HG03135 (cell line): ENCODE data around the gene UNC45A.

Experiments used
- ATAC-seq: cut with Tn5 transposase; IDR thresholded peaks from one replicate; pipeline ENCODE4 v1.9.1; 2021; ENCODE audit warnings: mild to moderate bottlenecking, moderate library complexity; ENCODE audit not compliant: unreplicated experiment

Gene UNC45A

DNA sequence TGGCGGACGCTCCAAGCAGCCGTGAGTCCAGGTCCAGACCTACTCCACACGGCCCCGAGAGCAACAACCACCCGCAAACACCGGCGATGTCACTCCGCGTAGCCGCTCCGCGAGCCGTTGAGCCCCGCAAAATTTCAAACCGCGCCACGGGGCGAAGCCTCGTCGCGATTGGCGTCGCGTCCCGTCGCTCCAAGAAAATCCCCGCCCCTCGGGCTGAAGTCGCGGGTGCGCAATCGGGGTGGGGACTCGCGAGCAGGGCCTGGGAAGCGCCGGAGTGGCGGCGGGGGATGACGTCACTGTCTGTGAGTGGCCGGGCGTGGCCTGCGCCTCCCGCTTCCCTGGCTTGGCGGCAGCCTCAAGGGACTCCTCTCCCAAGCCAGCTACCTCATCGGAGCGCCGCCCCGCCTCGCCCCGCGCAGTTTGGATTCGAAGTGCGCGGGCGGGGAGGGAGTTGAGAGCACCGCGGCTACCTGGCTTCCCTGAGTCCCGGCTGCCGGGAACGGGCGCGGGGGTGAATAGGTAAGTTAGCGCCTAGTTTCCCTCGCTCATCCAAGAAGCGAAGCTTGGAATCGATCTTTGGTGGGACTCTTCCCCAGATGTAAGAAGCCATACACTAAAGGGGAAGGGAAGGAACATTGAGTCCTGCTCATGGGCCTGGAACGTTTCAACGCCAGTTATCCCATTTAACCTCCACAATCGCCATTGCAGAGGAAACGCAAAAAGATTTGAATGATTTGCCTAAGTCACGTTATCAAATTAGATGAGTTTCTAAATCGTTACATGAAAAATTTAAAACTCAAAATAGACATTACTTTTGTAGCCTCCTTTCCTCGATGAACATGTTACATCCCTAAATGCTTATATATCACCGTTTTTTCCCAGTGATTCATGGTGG lies 59.6 kb downstream of the UNC45A start, which contains the start of gene PRC1:
TSS of gene PRC1 (minus strand) at position 119 of the 895 bp plus-strand sequence. CDS start at position 1, 118 bp downstream.
- peak; percentile 92 for ATAC-seq

DNA sequence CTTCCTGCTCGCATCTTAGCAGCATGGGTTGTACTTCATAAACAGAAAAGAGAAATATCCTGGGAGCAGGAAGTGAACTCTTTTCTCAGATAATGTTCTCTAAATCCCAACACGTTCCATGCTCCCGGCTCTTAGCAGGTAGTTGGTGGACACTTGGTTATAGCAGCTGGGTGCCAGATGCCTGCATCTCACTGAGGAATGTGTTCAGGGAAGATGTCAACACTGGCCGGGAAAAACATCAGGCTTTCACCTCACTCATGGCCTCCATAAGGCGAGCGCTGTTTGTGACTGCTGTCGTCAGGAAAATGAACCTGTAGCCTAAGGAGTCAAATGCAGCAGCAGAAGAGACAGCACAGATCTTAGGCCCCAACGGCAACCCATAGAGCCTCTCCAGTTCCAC lies 63.7 kb downstream of the UNC45A start:
- no peak for ATAC-seq

DNA sequence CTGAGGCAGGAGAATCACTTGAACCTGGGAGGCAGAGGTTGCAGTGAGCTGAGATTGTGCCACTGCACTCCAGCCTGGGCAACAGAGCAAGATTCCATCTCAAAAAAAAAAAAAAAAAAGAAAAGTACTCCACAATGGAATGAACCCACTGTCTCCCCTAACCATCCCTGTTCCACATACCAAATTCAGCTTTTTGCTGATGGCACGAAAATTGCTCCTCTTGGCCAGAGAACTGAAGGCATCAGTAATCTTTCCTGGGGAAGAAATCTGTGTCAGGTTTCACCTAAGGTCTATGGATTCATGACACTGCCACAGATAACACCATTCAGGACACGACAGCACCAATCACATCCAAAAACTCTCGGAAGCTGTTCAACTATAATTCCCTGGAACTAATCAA lies 66.1 kb downstream of the UNC45A start:
- no peak for ATAC-seq
